Body of pancreas (tissue), 4 donors: ENCODE measurements around the gene KIAA0930.

Experiments used
- CTCF ChIP-seq, 7 experiments: fragments of 450-650 bp in 4 of 7; fragments of 200-600 bp in 3 of 7; sonication (generic) in 3 of 7; IDR thresholded peaks; one replicate each; pipeline ENCODE4 v1.5.1; 2016 to 2019; ENCODE audit warnings: antibody characterized with exemption in 7 of 7
- POLR2A ChIP-seq, 3 donors: fragments of 450-650 bp; IDR thresholded peaks; one replicate each; pipeline ENCODE4 v1.6.1; 2016; ENCODE audit warnings: antibody characterized with exemption in 3 of 3, mild to moderate bottlenecking in 2 of 3

- TF ChIP-seq CTCF (IDR thresholded peaks at IDR 0.05) (no peak), POLR2A (IDR thresholded peaks at IDR 0.05) (no peak)
These were observed 34.5 kb downstream of the KIAA0930 start for GRCh38 chr22:45206233-45206632.
